ENCODE data around the gene SPOCK1. TPM values are rescaled to one million over a fixed set of nuclear protein-coding genes. Genes with fewer than 3 reads are reported as not detected.
A peak's percentile ranks its signal among the peaks of the same experiment; 100 is the strongest.

The SPOCK1 gene
- total RNA-seq, 4 donors from 2014 or later, result 1.1 to 6.4 (median 4.2) TPM; not detected in 1

- TF ChIP-seq CTCF (IDR thresholded peaks at IDR 0.05), result no peak
- TF ChIP-seq POLR2A (IDR thresholded peaks at IDR 0.05), result no peak
- no peaks in the 10 kb centered on the region for H3K27me3 ChIP-seq
Observed at GRCh38 chr5:137350791-137351190, 148.3 kb downstream of the SPOCK1 start.

GRCh38 chr5:137348759-137349158 is 150.4 kb downstream of the SPOCK1 start:
- Histone ChIP-seq H3K36me3 (no peaks in the 10 kb centered on the region), H3K4me1 (no peaks in the 10 kb centered on the region), H3K27ac (no peak overlapping the region), H3K9me3 (no peaks in the 10 kb centered on the region), H3K4me3 (no peak overlapping the region), H3K27me3 (no peaks in the 10 kb centered on the region)
- TF ChIP-seq POLR2A (IDR thresholded peaks at IDR 0.05) (no peak), CTCF (IDR thresholded peaks at IDR 0.05) (no peak)
- DNase-seq, result no peak

More at GRCh38 chr5:137350791-137351190, 148.3 kb downstream of the SPOCK1 start:
- Histone ChIP-seq H3K4me1 (no peaks in the 10 kb centered on the region), H3K4me3 (no peak overlapping the region), H3K9me3 (no peaks in the 10 kb centered on the region), H3K27ac (no peak overlapping the region), H3K36me3 (no peaks in the 10 kb centered on the region)
- no peak for DNase-seq

GRCh38 chr5:137347865-137348264 is 151.3 kb downstream of the SPOCK1 start:
- no peaks in the 10 kb centered on the region for H3K4me1 ChIP-seq
- H3K9me3 ChIP-seq, result no peaks in the 10 kb centered on the region
- no peaks in the 10 kb centered on the region for H3K27me3 ChIP-seq
- no peak overlapping the region for H3K4me3 ChIP-seq
- H3K36me3 ChIP-seq, result no peaks in the 10 kb centered on the region
- DNase-seq, result no peak
- H3K27ac ChIP-seq, result no peak overlapping the region
- TF ChIP-seq CTCF (IDR thresholded peaks at IDR 0.05), result no peak

GRCh38 chr5:137346281-137346680 is 152.8 kb downstream of the SPOCK1 start:
- H3K27me3 ChIP-seq, result no peaks in the 10 kb centered on the region
- no peaks in the 10 kb centered on the region for H3K36me3 ChIP-seq
- H3K4me3 ChIP-seq, result no peak overlapping the region
- no peak for DNase-seq
- no peak for TF ChIP-seq CTCF (IDR thresholded peaks at IDR 0.05)
- no peak for TF ChIP-seq POLR2A (IDR thresholded peaks at IDR 0.05)
- H3K9me3 ChIP-seq, result no peaks in the 10 kb centered on the region
- no peaks in the 10 kb centered on the region for H3K4me1 ChIP-seq
- no peak overlapping the region for H3K27ac ChIP-seq

- no peak overlapping the region for H3K4me3 ChIP-seq
- no peaks in the 10 kb centered on the region for H3K27me3 ChIP-seq
- H3K4me1 ChIP-seq, result no peaks in the 10 kb centered on the region
- no peak overlapping the region for H3K27ac ChIP-seq
- DNase-seq, result no peak
- no peak for TF ChIP-seq CTCF (IDR thresholded peaks at IDR 0.05)
- no peak for TF ChIP-seq POLR2A (IDR thresholded peaks at IDR 0.05)
- no peaks in the 10 kb centered on the region for H3K36me3 ChIP-seq
- H3K9me3 ChIP-seq, result no peaks in the 10 kb centered on the region
Observed at GRCh38 chr5:137345396-137345795, 153.7 kb downstream of the SPOCK1 start.

- TF ChIP-seq POLR2A (IDR thresholded peaks at IDR 0.05) (no peak), CTCF (IDR thresholded peaks at IDR 0.05) (peak in 5 of 6 experiments; percentile 28 to 66 (median 50))
Observed at GRCh38 chr5:137344723-137345322, 154.3 kb downstream of the SPOCK1 start.

More at GRCh38 chr5:137344723-137345322, 154.3 kb downstream of the SPOCK1 start:
- Histone ChIP-seq H3K27me3 (no peaks in the 10 kb centered on the region), H3K4me1 (no peaks in the 10 kb centered on the region), H3K4me3 (no peak overlapping the region), H3K27ac (no peak overlapping the region), H3K36me3 (no peaks in the 10 kb centered on the region), H3K9me3 (no peaks in the 10 kb centered on the region)
- DNase-seq, result no peak

All from Peyer's patch (tissue), 4 donors.